Body of pancreas (tissue), 4 donors: Measurements from ENCODE around the gene SORCS2. TPM values are rescaled to one million over a fixed set of nuclear protein-coding genes. Genes with fewer than 3 reads are reported as not detected.

Experiments used
- ATAC-seq: fragments of 150-250 bp; one replicate; pipeline ENCODE4 v1.9.1; 2016
- DNase-seq, 4 donors: peaks; one replicate each; pipeline ENCODE4 v3.0.0-alpha.2; 2019
- H3K27ac ChIP-seq, 4 donors: fragments of 200-600 bp; sonication (generic); 1 replicate in 3 of 4; 2 replicates in 1 of 4; pipeline versions ENCODE4 v1.5.1 to v1.6.1; 2016 to 2019; ENCODE audit warnings: mild to moderate bottlenecking in 1 of 4, mixed read lengths in 1 of 4, moderate library complexity in 1 of 4
- H3K27me3 ChIP-seq, 2 donors: fragments of 200-600 bp; sonication (generic); one replicate each; pipeline ENCODE4 v1.6.0; 2016; ENCODE audit warnings: mild to moderate bottlenecking in 1 of 2
- H3K36me3 ChIP-seq, 2 donors: fragments of 200-600 bp; sonication (generic); replicated peaks in 1 of 2; 2 replicates each; pipeline ENCODE4 v1.5.1; 2016; ENCODE audit warnings: low read depth in 2 of 2; ENCODE audit not compliant: insufficient read depth in 1 of 2
- H3K4me1 ChIP-seq: fragments of 200-600 bp; sonication (generic); one replicate; pipeline ENCODE4 v1.6.0; 2016
- H3K4me3 ChIP-seq, 2 donors: fragments of 200-600 bp; sonication (generic); 1 replicate in 1 of 2; 2 replicates in 1 of 2; pipeline ENCODE4 v1.5.1; 2016 to 2019
- H3K9me3 ChIP-seq, 3 donors: fragments of 200-600 bp; sonication (generic); 1 replicate in 2 of 3; 2 replicates in 1 of 3; pipeline ENCODE4 v1.5.1; 2016
- CTCF ChIP-seq, 7 experiments: fragments of 450-650 bp in 4 of 7; fragments of 200-600 bp in 3 of 7; sonication (generic) in 3 of 7; IDR thresholded peaks; one replicate each; pipeline ENCODE4 v1.5.1; 2016 to 2019; ENCODE audit warnings: antibody characterized with exemption in 7 of 7
- POLR2A ChIP-seq, 3 donors: fragments of 450-650 bp; IDR thresholded peaks; one replicate each; pipeline ENCODE4 v1.6.1; 2016; ENCODE audit warnings: antibody characterized with exemption in 3 of 3, mild to moderate bottlenecking in 2 of 3
- WGBS, 2 donors: methylation state at CpG; one replicate each; pipeline ENCODE4 v1.1.5; 2017; 5-methylcytosine and 5-hydroxymethylcytosine counted together
- intact Hi-C: fragments of 100-400 bp; cut with DNase I; formaldehyde crosslinking; loops from one replicate; pipeline ENCODE4 v1.15.1; 2023
- total RNA-seq, 2 donors: library from RNA; depleted of rRNA; stranded (reverse); fragments of >200 nt; gene quantifications; one replicate each; pipeline ENCODE4 v1.1.0, GENCODE V29; 2016

Gene SORCS2
- total RNA-seq, 2 donors from 2014 or later, result 0.26 to 0.33 TPM

- WGBS, 2 donors, result 54 to 63% methylated on average over 4 to 5 of the region's 5 CpGs
- TF ChIP-seq CTCF (IDR thresholded peaks at IDR 0.05) (no peak), POLR2A (IDR thresholded peaks at IDR 0.05) (no peak)
- Histone ChIP-seq H3K27me3 (no peaks in the 10 kb centered on the region), H3K4me1 (peaks cover 16% of the 10 kb centered on the region), H3K4me3 (no peak overlapping the region), H3K9me3 (peaks cover 0 to 6% (median 0%) of the 10 kb centered on the region in 3 donors), H3K27ac (no peak overlapping the region), H3K36me3 (no peaks in the 10 kb centered on the region)
- DNase-seq (no peak), ATAC-seq (no peak)
- intact Hi-C loops, result no loop called here
Measured at GRCh38 chr4:7632971-7633370, 440.6 kb downstream of the SORCS2 start.

GRCh38 chr4:7634661-7635251, 442.4 kb downstream of the SORCS2 start:
- H3K4me3 ChIP-seq, result no peak overlapping the region
- DNase-seq (peak in 1 of 4 donors; percentile 23), ATAC-seq (no peak)
- TF ChIP-seq CTCF (IDR thresholded peaks at IDR 0.05) (no peak), POLR2A (IDR thresholded peaks at IDR 0.05) (no peak)
- no peaks in the 10 kb centered on the region for H3K27me3 ChIP-seq
- intact Hi-C loops, result no loop called here
- peaks cover 0 to 5% (median 0%) of the 10 kb centered on the region in 3 donors for H3K9me3 ChIP-seq
- H3K36me3 ChIP-seq, result no peaks in the 10 kb centered on the region
- H3K27ac ChIP-seq, result no peak overlapping the region
- 36 to 52% methylated on average over 12 of the region's 12 CpGs for WGBS, 2 donors
- H3K4me1 ChIP-seq, result peaks cover 16% of the 10 kb centered on the region

GRCh38 chr4:7635445-7636239, 443.3 kb downstream of the SORCS2 start:
- H3K27me3 ChIP-seq, result no peaks in the 10 kb centered on the region
- intact Hi-C loops, result no loop called here
- no peaks in the 10 kb centered on the region for H3K9me3 ChIP-seq
- TF ChIP-seq CTCF (IDR thresholded peaks at IDR 0.05), result no peak
- TF ChIP-seq POLR2A (IDR thresholded peaks at IDR 0.05), result no peak
- H3K36me3 ChIP-seq, result no peaks in the 10 kb centered on the region
- H3K27ac ChIP-seq, result no peak overlapping the region
- H3K4me3 ChIP-seq, result no peak overlapping the region
- 28 to 32% methylated on average over 25 of the region's 25 CpGs for WGBS, 2 donors
- peaks cover 16% of the 10 kb centered on the region for H3K4me1 ChIP-seq
- ATAC-seq (peak; percentile 63), DNase-seq (peak in 1 of 4 donors; percentile 25)

- H3K27ac ChIP-seq, result no peak overlapping the region
- H3K27me3 ChIP-seq, result no peaks in the 10 kb centered on the region
- peaks cover 16% of the 10 kb centered on the region for H3K4me1 ChIP-seq
- H3K4me3 ChIP-seq, result no peak overlapping the region
- no peaks in the 10 kb centered on the region for H3K9me3 ChIP-seq
- ATAC-seq (no peak), DNase-seq (no peak)
- WGBS, 2 donors, result 74 to 86% methylated on average over 12 of the region's 12 CpGs
- intact Hi-C loops, result no loop called here
- TF ChIP-seq POLR2A (IDR thresholded peaks at IDR 0.05) (no peak), CTCF (IDR thresholded peaks at IDR 0.05) (no peak)
- no peaks in the 10 kb centered on the region for H3K36me3 ChIP-seq
Measured at GRCh38 chr4:7636240-7636508, 443.8 kb downstream of the SORCS2 start.

GRCh38 chr4:7637139-7637538, 444.8 kb downstream of the SORCS2 start:
- intact Hi-C loops, result no loop called here
- 76 to 87% methylated on average over 13 of the region's 13 CpGs for whole genome bisulfite sequencing, 2 donors

More at GRCh38 chr4:7637139-7637538, 444.8 kb downstream of the SORCS2 start:
- Histone ChIP-seq H3K27me3 (no peaks in the 10 kb centered on the region), H3K9me3 (no peaks in the 10 kb centered on the region), H3K4me1 (peaks cover 16% of the 10 kb centered on the region), H3K36me3 (no peaks in the 10 kb centered on the region), H3K27ac (no peak overlapping the region), H3K4me3 (no peak overlapping the region)
- DNase-seq, result no peak
- TF ChIP-seq CTCF (IDR thresholded peaks at IDR 0.05) (no peak), POLR2A (IDR thresholded peaks at IDR 0.05) (no peak)
- ATAC-seq, result no peak
